MCF 10A (cell line): Measurements from ENCODE around the gene FNBP1. TPM values are rescaled to one million over a fixed set of nuclear protein-coding genes. Genes with fewer than 3 reads are reported as not detected.

Experiments used
- BruUV-seq: library from RNA; stranded (reverse); fragments of 400-500 nt; replicated peaks from 2 replicates; lab custom pipeline; 2021; lab: Mats Ljungman, UMichigan
- CTCF ChIA-PET: fragments of 300-600 bp; sonication (Branson Sonifier 250); formaldehyde crosslinking; extraction: SDS; loops from one replicate; lab custom pipeline; 2021; ENCODE audit warnings: antibody characterized with exemption, inconsistent platforms; lab: Yijun Ruan, JAX
- POLR2A ChIA-PET: fragments of 300-600, 350-650 bp; sonication (Branson Sonifier 250); formaldehyde crosslinking; extraction: SDS; loops from one replicate; lab custom pipeline; 2020; ENCODE audit warnings: antibody characterized with exemption, inconsistent platforms; lab: Yijun Ruan, JAX
- DNase-seq: peaks from one replicate; pipeline ENCODE4 v3.0.0-alpha.2; 2018; ENCODE audit not compliant: unreplicated experiment
- H3K27ac Mint-ChIP-seq: one replicate; pipeline ENCODE4 v1.8.0; 2022; ENCODE audit warnings: mild to moderate bottlenecking, low read depth, mixed read lengths; ENCODE audit not compliant: unreplicated experiment
- H3K27me3 Mint-ChIP-seq: one replicate; pipeline ENCODE4 v1.8.0; 2022; ENCODE audit warnings: mixed read lengths; ENCODE audit not compliant: insufficient read depth, unreplicated experiment
- H3K36me3 Mint-ChIP-seq: one replicate; pipeline ENCODE4 v1.8.0; 2022; ENCODE audit warnings: mild to moderate bottlenecking, moderate library complexity, mixed read lengths; ENCODE audit not compliant: insufficient read depth, unreplicated experiment
- H3K4me1 Mint-ChIP-seq: one replicate; pipeline ENCODE4 v1.8.0; 2022; ENCODE audit warnings: mixed read lengths; ENCODE audit not compliant: insufficient read depth, unreplicated experiment
- H3K4me3 Mint-ChIP-seq: one replicate; pipeline ENCODE4 v1.8.0; 2022; ENCODE audit warnings: mild to moderate bottlenecking, moderate library complexity, mixed read lengths; ENCODE audit not compliant: unreplicated experiment
- H3K9me3 Mint-ChIP-seq: one replicate; pipeline ENCODE4 v1.8.0; 2022; ENCODE audit warnings: mixed read lengths; ENCODE audit not compliant: unreplicated experiment
- CTCF ChIP-seq: fragments of 200-600 bp; IDR thresholded peaks from one replicate; pipeline ENCODE4 v1.8.0; 2022; ENCODE audit warnings: antibody characterized with exemption, mild to moderate bottlenecking; ENCODE audit not compliant: unreplicated experiment
- intact Hi-C: fragments of 100-400 bp; cut with micrococcal nuclease; formaldehyde crosslinking; loops from 2 replicates; pipeline ENCODE4 v1.14.1; 2022
- total RNA-seq: library from RNA; stranded (reverse); gene quantifications from 2 replicates; pipeline ENCODE4 v1.2.3, GENCODE V29; 2022

Gene FNBP1
- total RNA-seq, 1 experiment from 2014 or later = 24.4 TPM

GRCh38 chr9:129885018-129885669 is 157.8 kb downstream of the FNBP1 start:
- H3K4me1 Mint-ChIP-seq = peaks cover 5% of the 10 kb centered on the region
- DNase-seq = peak; percentile 23
- H3K9me3 Mint-ChIP-seq = no peaks in the 10 kb centered on the region
- TF ChIP-seq CTCF = no peak
- H3K27ac Mint-ChIP-seq = no peak overlapping the region
- POLR2A ChIA-PET = interaction anchor here (0.6 to 1.6 kb wide), 9 partner anchors 40 to 397 kb away, joined by 3 to 9 read pairs (median 3); partner anchors contain the start of gene GPR107
- peak overlapping the region; percentile 65 for H3K4me3 Mint-ChIP-seq
- peaks cover 13% of the 10 kb centered on the region for H3K36me3 Mint-ChIP-seq
- CTCF ChIA-PET = interaction anchor here (0.5 to 2.2 kb wide), 25 partner anchors 8 to 738 kb away, joined by 3 to 8 read pairs (median 3); partner anchors contain the start of gene GPR107
- BruUV-seq = no TSS peak
- no peaks in the 10 kb centered on the region for H3K27me3 Mint-ChIP-seq
- intact Hi-C loops = loop anchor here (1.0 to 5.0 kb wide), 3 partner anchors 157 to 352 kb away; no protein-coding TSS in a partner anchor

GRCh38 chr9:129884220-129885017 is 158.6 kb downstream of the FNBP1 start:
- H3K27me3 Mint-ChIP-seq = no peaks in the 10 kb centered on the region
- peak; percentile 83 for DNase-seq
- peaks cover 5% of the 10 kb centered on the region for H3K4me1 Mint-ChIP-seq
- no TSS peak for BruUV-seq
- ChIA-PET POLR2A (interaction anchor here (0.6 to 1.6 kb wide), 7 partner anchors 41 to 242 kb away, joined by 3 to 9 read pairs (median 3); partner anchors contain the start of gene GPR107), CTCF (interaction anchor here (0.5 to 2.2 kb wide), 15 partner anchors 10 to 739 kb away, joined by 3 to 6 read pairs (median 3); no protein-coding TSS in a partner anchor)
- H3K27ac Mint-ChIP-seq = peak overlapping the region; percentile 10
- H3K9me3 Mint-ChIP-seq = no peaks in the 10 kb centered on the region
- H3K4me3 Mint-ChIP-seq = peak overlapping the region; percentile 56
- TF ChIP-seq CTCF = no peak
- intact Hi-C loops = loop anchor here (1.0 to 5.0 kb wide), 3 partner anchors 158 to 353 kb away; no protein-coding TSS in a partner anchor
- H3K36me3 Mint-ChIP-seq = peaks cover 12% of the 10 kb centered on the region

- H3K4me3 Mint-ChIP-seq = no peak overlapping the region
- no peaks in the 10 kb centered on the region for H3K27me3 Mint-ChIP-seq
- H3K36me3 Mint-ChIP-seq = peaks cover 5% of the 10 kb centered on the region
- no peak overlapping the region for H3K27ac Mint-ChIP-seq
- POLR2A ChIA-PET = no interaction called here
- H3K4me1 Mint-ChIP-seq = peaks cover 5% of the 10 kb centered on the region
- no peak for TF ChIP-seq CTCF
- no peak for DNase-seq
- BruUV-seq = no TSS peak
- intact Hi-C loops = no loop called here
- no peaks in the 10 kb centered on the region for H3K9me3 Mint-ChIP-seq
- CTCF ChIA-PET = interaction anchor here (0.6 to 1.1 kb wide), 2 partner anchors 182 to 226 kb away, joined by 3 to 4 read pairs; no protein-coding TSS in a partner anchor
Measured at GRCh38 chr9:129881547-129882324, 161.3 kb downstream of the FNBP1 start.
